Neural progenitor cell (in vitro differentiated cells): ENCODE results near the gene ZNF598. TPM values are rescaled to one million over a fixed set of nuclear protein-coding genes. Genes with fewer than 3 reads are reported as not detected.
A peak's percentile ranks its signal among the peaks of the same experiment; 100 is the strongest.

Experiments used
- DNase-seq: peaks from one replicate; pipeline ENCODE4 v3.0.0-alpha.2; 2016; ENCODE audit warnings: low spot score
- H2AFZ ChIP-seq: fragments of 200-600 bp; sonication (generic); replicated peaks from 2 replicates; pipeline ENCODE4 v1.6.1; 2016; ENCODE audit warnings: antibody characterized with exemption
- H3F3A ChIP-seq: fragments of 200-600 bp; sonication (generic); 2 replicates; pipeline ENCODE4 v1.6.1; 2016; ENCODE audit warnings: antibody characterized with exemption, low read depth
- H3K27ac ChIP-seq: fragments of 200-600 bp; sonication (generic); 2 replicates; pipeline ENCODE4 v1.5.1; 2016; ENCODE audit warnings: mild to moderate bottlenecking
- H3K27me3 ChIP-seq: fragments of 200-600 bp; sonication (generic); 2 replicates; pipeline ENCODE4 v1.6.1; 2016; ENCODE audit warnings: mild to moderate bottlenecking, moderate library complexity
- H3K36me3 ChIP-seq: fragments of 200-600 bp; sonication (generic); 2 replicates; pipeline ENCODE4 v1.5.1; 2016
- H3K4me1 ChIP-seq: fragments of 200-600 bp; sonication (generic); 2 replicates; pipeline ENCODE4 v1.6.1; 2016; ENCODE audit warnings: mixed run types
- H3K4me2 ChIP-seq: fragments of 200-600 bp; sonication (generic); 2 replicates; pipeline ENCODE4 v1.6.1; 2016
- H3K4me3 ChIP-seq: fragments of 200-600 bp; sonication (generic); 2 replicates; pipeline ENCODE4 v1.5.1; 2016
- H3K79me2 ChIP-seq: fragments of 200-600 bp; sonication (generic); 2 replicates; pipeline ENCODE4 v1.6.1; 2016; ENCODE audit warnings: low read depth
- H3K9ac ChIP-seq: fragments of 200-600 bp; sonication (generic); 2 replicates; pipeline ENCODE4 v1.6.1; 2016
- H3K9me3 ChIP-seq: fragments of 200-600 bp; sonication (generic); 2 replicates; pipeline ENCODE4 v1.5.1; 2016; ENCODE audit warnings: low read depth
- H4K20me1 ChIP-seq: fragments of 200-600 bp; sonication (generic); 2 replicates; pipeline ENCODE4 v1.6.1; 2016; ENCODE audit warnings: low read depth
- H3K27ac Mint-ChIP-seq: 3 replicates; pipeline ENCODE4 v1.8.0; 2021; ENCODE audit warnings: mixed read lengths
- H3K27me3 Mint-ChIP-seq: 2 replicates; pipeline ENCODE4 v1.8.0; 2022; ENCODE audit warnings: low read depth, mild to moderate bottlenecking, inconsistent platforms, moderate library complexity, mixed read lengths; ENCODE audit not compliant: insufficient read depth
- H3K36me3 Mint-ChIP-seq: 3 replicates; pipeline ENCODE4 v1.8.0; 2021; ENCODE audit warnings: mixed read lengths
- H3K4me1 Mint-ChIP-seq: 3 replicates; pipeline ENCODE4 v1.8.0; 2021; ENCODE audit warnings: mixed read lengths
- H3K4me3 Mint-ChIP-seq: 3 replicates; pipeline ENCODE4 v1.8.0; 2021; ENCODE audit warnings: mild to moderate bottlenecking, moderate library complexity, mixed read lengths
- H3K9me3 Mint-ChIP-seq: 3 replicates; pipeline ENCODE4 v1.8.0; 2020; ENCODE audit warnings: mixed read lengths
- EZH2 ChIP-seq: fragments of 200-600 bp; sonication (generic); IDR thresholded peaks from 2 replicates; pipeline ENCODE4 v1.6.1; 2017; ENCODE audit warnings: antibody characterized with exemption, mild to moderate bottlenecking, moderate library complexity
- EZH2phosphoT487 ChIP-seq: fragments of 200-600 bp; sonication (generic); IDR thresholded peaks from 2 replicates; pipeline ENCODE4 v1.6.1; 2017; ENCODE audit warnings: antibody characterized with exemption
- total RNA-seq: library from RNA; depleted of rRNA; stranded (reverse); fragments of >200 nt; gene quantifications from 2 replicates; pipeline ENCODE4 v1.2.3, GENCODE V29; 2015; ENCODE audit warnings: low replicate concordance
- TF ChIP-seq, protein P1 (sequence below): fragments of 200-600 bp; sonication (generic); IDR thresholded peaks from 2 replicates; pipeline ENCODE4 v1.5.1; 2017; ENCODE audit warnings: antibody characterized with exemption, mild to moderate bottlenecking

ZNF598 gene
- total RNA-seq, 1 donor from 2014 or later = 12.7 TPM

DNA sequence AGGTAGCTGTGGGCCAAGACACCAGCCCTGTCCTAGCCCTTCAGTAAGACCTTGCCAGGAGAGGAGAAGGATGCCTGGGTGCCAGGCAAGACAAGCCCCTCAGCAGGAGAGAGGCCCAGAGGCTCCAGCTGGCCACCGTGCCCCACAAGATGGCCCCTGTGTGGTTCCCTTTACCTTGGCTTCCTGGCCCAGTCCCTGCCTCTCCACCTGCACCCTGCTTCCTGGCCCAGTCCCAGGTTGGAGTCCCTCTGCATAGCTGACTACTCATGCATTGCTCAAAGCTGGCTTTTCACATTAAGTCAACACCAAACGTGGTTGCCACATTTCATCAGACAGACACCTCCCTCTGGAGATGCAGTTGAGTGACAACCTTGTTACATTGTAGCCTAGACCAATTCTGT is 15.9 kb downstream of the ZNF598 start:
- Histone ChIP-seq H3K9ac (no peak overlapping the region), H3K27me3 (peaks cover 48% of the 10 kb centered on the region), H3K4me3 (no peak overlapping the region), H3K9me3 (no peaks in the 10 kb centered on the region), H3K36me3 (no peaks in the 10 kb centered on the region), H3K27ac (no peak overlapping the region), H3K4me2 (no peak overlapping the region), H3K4me1 (peaks cover 10% of the 10 kb centered on the region), H4K20me1 (peaks cover 22% of the 10 kb centered on the region), H3K79me2 (no peaks in the 10 kb centered on the region), H2AFZ (no peak overlapping the region), H3F3A (peaks cover 55% of the 10 kb centered on the region)
- peaks cover 8% of the 10 kb centered on the region for H3K4me1 Mint-ChIP-seq
- no peak for DNase-seq
- H3K36me3 Mint-ChIP-seq = peaks cover 7% of the 10 kb centered on the region
- H3K9me3 Mint-ChIP-seq = peaks cover 2% of the 10 kb centered on the region
- TF ChIP-seq EZH2 (no peak), EZH2phosphoT487 (no peak)
- TF ChIP-seq, protein P1, sequence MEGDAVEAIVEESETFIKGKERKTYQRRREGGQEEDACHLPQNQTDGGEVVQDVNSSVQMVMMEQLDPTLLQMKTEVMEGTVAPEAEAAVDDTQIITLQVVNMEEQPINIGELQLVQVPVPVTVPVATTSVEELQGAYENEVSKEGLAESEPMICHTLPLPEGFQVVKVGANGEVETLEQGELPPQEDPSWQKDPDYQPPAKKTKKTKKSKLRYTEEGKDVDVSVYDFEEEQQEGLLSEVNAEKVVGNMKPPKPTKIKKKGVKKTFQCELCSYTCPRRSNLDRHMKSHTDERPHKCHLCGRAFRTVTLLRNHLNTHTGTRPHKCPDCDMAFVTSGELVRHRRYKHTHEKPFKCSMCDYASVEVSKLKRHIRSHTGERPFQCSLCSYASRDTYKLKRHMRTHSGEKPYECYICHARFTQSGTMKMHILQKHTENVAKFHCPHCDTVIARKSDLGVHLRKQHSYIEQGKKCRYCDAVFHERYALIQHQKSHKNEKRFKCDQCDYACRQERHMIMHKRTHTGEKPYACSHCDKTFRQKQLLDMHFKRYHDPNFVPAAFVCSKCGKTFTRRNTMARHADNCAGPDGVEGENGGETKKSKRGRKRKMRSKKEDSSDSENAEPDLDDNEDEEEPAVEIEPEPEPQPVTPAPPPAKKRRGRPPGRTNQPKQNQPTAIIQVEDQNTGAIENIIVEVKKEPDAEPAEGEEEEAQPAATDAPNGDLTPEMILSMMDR = no peak
- H3K27ac Mint-ChIP-seq = no peak overlapping the region
- H3K4me3 Mint-ChIP-seq = no peak overlapping the region
- H3K27me3 Mint-ChIP-seq = peaks cover 22% of the 10 kb centered on the region

DNA sequence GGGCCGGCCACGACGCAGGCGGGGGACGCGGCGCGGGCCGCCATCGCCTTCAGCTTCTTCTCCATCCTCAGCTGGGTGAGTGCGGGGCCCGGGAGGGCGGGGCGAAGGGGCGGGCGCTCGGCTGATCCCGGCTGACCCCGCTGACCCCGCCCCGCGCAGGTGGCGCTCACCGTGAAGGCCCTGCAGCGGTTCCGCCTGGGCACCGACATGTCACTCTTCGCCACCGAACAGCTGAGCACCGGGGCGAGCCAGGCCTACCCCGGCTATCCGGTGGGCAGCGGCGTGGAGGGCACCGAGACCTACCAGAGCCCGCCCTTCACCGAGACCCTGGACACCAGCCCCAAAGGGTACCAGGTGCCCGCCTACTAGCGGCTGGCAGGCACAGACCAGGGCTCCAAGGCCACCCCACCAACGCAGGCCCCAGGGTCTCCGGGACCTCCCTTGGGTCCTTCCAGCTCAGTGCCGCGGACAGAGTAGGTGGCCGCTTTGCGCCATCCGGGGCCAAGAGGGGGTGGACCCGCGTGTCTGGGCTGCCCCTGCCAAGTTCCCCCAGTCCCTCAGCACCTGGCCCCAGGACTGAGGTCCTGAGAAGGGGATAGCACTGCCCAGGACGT is 16.8 kb downstream of the ZNF598 start:
- H3K4me2 ChIP-seq = peak overlapping the region; percentile 24
- peaks cover 58% of the 10 kb centered on the region for H3F3A ChIP-seq
- peaks cover 11% of the 10 kb centered on the region for H3K4me1 Mint-ChIP-seq
- H3K4me1 ChIP-seq = peaks cover 10% of the 10 kb centered on the region
- TF ChIP-seq, protein P1 = no peak
- no peak for TF ChIP-seq EZH2
- no peak overlapping the region for H3K4me3 Mint-ChIP-seq
- H2AFZ ChIP-seq = no peak overlapping the region
- H3K27me3 ChIP-seq = peaks cover 58% of the 10 kb centered on the region
- peaks cover 8% of the 10 kb centered on the region for H3K36me3 Mint-ChIP-seq
- no peak overlapping the region for H3K4me3 ChIP-seq
- H4K20me1 ChIP-seq = peaks cover 24% of the 10 kb centered on the region
- H3K79me2 ChIP-seq = no peaks in the 10 kb centered on the region
- no peaks in the 10 kb centered on the region for H3K9me3 ChIP-seq
- H3K27ac ChIP-seq = no peak overlapping the region
- H3K27ac Mint-ChIP-seq = no peak overlapping the region
- peak; percentile 51 for DNase-seq
- peaks cover 27% of the 10 kb centered on the region for H3K27me3 Mint-ChIP-seq
- H3K9ac ChIP-seq = no peak overlapping the region
- no peaks in the 10 kb centered on the region for H3K36me3 ChIP-seq
- peaks cover 2% of the 10 kb centered on the region for H3K9me3 Mint-ChIP-seq

DNA sequence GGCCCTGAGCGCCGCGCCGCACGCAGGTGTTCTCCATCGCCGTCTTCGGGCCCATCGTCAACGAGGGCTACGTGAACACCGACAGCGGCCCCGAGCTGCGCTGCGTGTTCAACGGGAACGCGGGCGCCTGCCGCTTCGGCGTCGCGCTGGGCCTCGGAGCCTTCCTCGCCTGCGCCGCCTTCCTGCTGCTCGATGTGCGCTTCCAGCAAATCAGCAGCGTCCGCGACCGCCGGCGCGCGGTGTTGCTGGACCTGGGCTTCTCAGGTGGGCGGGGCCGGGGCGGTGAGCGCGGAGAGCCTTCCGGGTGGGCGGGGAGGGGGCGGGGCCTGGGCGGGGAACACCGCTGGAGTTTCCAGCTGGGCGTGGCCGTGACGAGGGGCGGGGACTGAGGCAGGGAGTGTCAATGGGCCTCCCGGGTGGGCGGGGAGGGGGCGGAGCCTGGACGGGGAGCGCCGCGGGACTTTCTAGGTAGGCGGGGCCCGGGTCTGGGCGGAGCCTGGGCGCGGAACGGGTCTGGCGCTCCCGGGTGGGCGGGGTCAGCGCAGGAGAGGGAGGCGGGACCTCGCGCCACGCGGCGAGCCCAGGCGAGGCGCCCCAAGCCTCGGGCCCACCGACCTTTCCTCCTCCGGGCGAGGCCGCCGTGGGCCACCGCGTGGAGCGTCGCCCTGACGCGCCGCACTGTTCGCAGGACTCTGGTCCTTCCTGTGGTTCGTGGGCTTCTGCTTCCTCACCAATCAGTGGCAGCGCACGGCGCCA is 17.5 kb downstream of the ZNF598 start:
- peaks cover 2% of the 10 kb centered on the region for H3K9me3 Mint-ChIP-seq
- H3K4me3 Mint-ChIP-seq = peak overlapping the region; percentile 41
- peaks cover 11% of the 10 kb centered on the region for H3K4me1 Mint-ChIP-seq
- Histone ChIP-seq H3K4me3 (peak overlapping the region; percentile 28), H4K20me1 (peaks cover 24% of the 10 kb centered on the region), H3F3A (peaks cover 58% of the 10 kb centered on the region), H3K36me3 (no peaks in the 10 kb centered on the region), H2AFZ (no peak overlapping the region), H3K4me1 (peaks cover 10% of the 10 kb centered on the region), H3K27ac (no peak overlapping the region), H3K9ac (no peak overlapping the region), H3K27me3 (peaks cover 58% of the 10 kb centered on the region), H3K9me3 (no peaks in the 10 kb centered on the region), H3K4me2 (peak overlapping the region; percentile 84), H3K79me2 (no peaks in the 10 kb centered on the region)
- peak; percentile 19 for TF ChIP-seq EZH2phosphoT487
- TF ChIP-seq, protein P1 = no peak
- peaks cover 5% of the 10 kb centered on the region for H3K36me3 Mint-ChIP-seq
- no peak overlapping the region for H3K27ac Mint-ChIP-seq
- peak; percentile 97 for DNase-seq
- peaks cover 27% of the 10 kb centered on the region for H3K27me3 Mint-ChIP-seq
